ENCODE measurements around the gene CD22.
"Not testable (repeated sequence)": the region's sequence is repeated elsewhere in the genome, so short reads cannot be mapped to it uniquely, and the experiment has no call there.

Gene CD22

GRCh38 chr19:35284153-35285094, 44.6 kb upstream of the CD22 start:
- no peaks in the 10 kb centered on the region for H3K79me1 ChIP-seq (ENCODE audit: low read length)
- DNase-seq = no peak
- H3K79me2 ChIP-seq (ENCODE audit: control insufficient read depth, insufficient read depth, low read length, poor library complexity) = no peaks in the 10 kb centered on the region
- peaks cover under 1% of the 10 kb centered on the region in 2 experiments for H3K36me3 ChIP-seq (ENCODE audit: control insufficient read depth in 1 of 2, insufficient read depth in 2 of 2, low read length in 2 of 2)
- H3K9me3 ChIP-seq (ENCODE audit: insufficient read depth, low read depth, low read length) = no peaks in the 10 kb centered on the region
- no peak overlapping the region for H2AK5ac ChIP-seq (ENCODE audit: low read length)
- H2AFZ ChIP-seq (ENCODE audit: insufficient read depth, low read length, poor library complexity) = no peak overlapping the region
- no CpG with 5 or more reads among the region's 17 CpGs for WGBS (ENCODE audit: extremely low coverage, insufficient coverage, insufficient read length)
- H3K27ac ChIP-seq (ENCODE audit: low read depth, low read length) = no peak overlapping the region
- H3K4me1 ChIP-seq (ENCODE audit: control insufficient read depth in 1 of 2, insufficient read depth in 2 of 2, low read length in 2 of 2) = no peaks in the 10 kb centered on the region
- no peak overlapping the region for H3K23ac ChIP-seq (ENCODE audit: low read length)
- no peak overlapping the region for H2BK12ac ChIP-seq (ENCODE audit: low read length)
- no peak overlapping the region for H3K4me2 ChIP-seq (ENCODE audit: low read length)
- H3K4me3 ChIP-seq (ENCODE audit: low read depth, low read length) = no peak overlapping the region
- H4K91ac ChIP-seq (ENCODE audit: low read depth, low read length) = no peak overlapping the region
- H3K27me3 ChIP-seq (ENCODE audit: insufficient read depth, low read length) = no peaks in the 10 kb centered on the region
- H2BK5ac ChIP-seq (ENCODE audit: low read depth, low read length, poor library complexity) = no peak overlapping the region
- H3K14ac ChIP-seq (ENCODE audit: low read length) = no peak overlapping the region
- no peak overlapping the region for H2BK120ac ChIP-seq (ENCODE audit: insufficient read depth, low read length, poor library complexity)
- H3K4ac ChIP-seq (ENCODE audit: low read depth, low read length) = no peak overlapping the region
- H4K8ac ChIP-seq (ENCODE audit: low read depth, low read length) = no peak overlapping the region
- no peak overlapping the region for H4K12ac ChIP-seq (ENCODE audit: low read depth, low read length)
- H3K9ac ChIP-seq (ENCODE audit: low read length) = no peak overlapping the region
- no peak overlapping the region for H3K18ac ChIP-seq (ENCODE audit: low read length)

GRCh38 chr19:35285095-35285449, 43.9 kb upstream of the CD22 start:
- DNase-seq = no peak
- Histone ChIP-seq H3K79me1 (ENCODE audit: low read length) (no peaks in the 10 kb centered on the region), H3K4me3 (ENCODE audit: low read depth, low read length) (no peak overlapping the region), H2BK120ac (ENCODE audit: insufficient read depth, low read length, poor library complexity) (no peak overlapping the region), H3K18ac (ENCODE audit: low read length) (no peak overlapping the region), H2BK5ac (ENCODE audit: low read depth, low read length, poor library complexity) (no peak overlapping the region), H4K91ac (ENCODE audit: low read depth, low read length) (no peak overlapping the region), H2AFZ (ENCODE audit: insufficient read depth, low read length, poor library complexity) (no peak overlapping the region), H3K4me1 (ENCODE audit: control insufficient read depth in 1 of 2, insufficient read depth in 2 of 2, low read length in 2 of 2) (no peaks in the 10 kb centered on the region), H3K4ac (ENCODE audit: low read depth, low read length) (no peak overlapping the region), H3K14ac (ENCODE audit: low read length) (no peak overlapping the region), H3K23ac (ENCODE audit: low read length) (no peak overlapping the region), H3K9ac (ENCODE audit: low read length) (no peak overlapping the region), H4K12ac (ENCODE audit: low read depth, low read length) (no peak overlapping the region), H2BK12ac (ENCODE audit: low read length) (no peak overlapping the region), H3K4me2 (ENCODE audit: low read length) (no peak overlapping the region), H3K79me2 (ENCODE audit: control insufficient read depth, insufficient read depth, low read length, poor library complexity) (no peaks in the 10 kb centered on the region), H4K8ac (ENCODE audit: low read depth, low read length) (no peak overlapping the region), H3K27me3 (ENCODE audit: insufficient read depth, low read length) (no peaks in the 10 kb centered on the region), H3K36me3 (ENCODE audit: control insufficient read depth in 1 of 2, insufficient read depth in 2 of 2, low read length in 2 of 2) (no peaks in the 10 kb centered on the region), H3K27ac (ENCODE audit: low read depth, low read length) (no peak overlapping the region), H2AK5ac (ENCODE audit: low read length) (no peak overlapping the region), H3K9me3 (ENCODE audit: insufficient read depth, low read depth, low read length) (no peaks in the 10 kb centered on the region)
- no CpG with 5 or more reads among the region's 1 CpG for WGBS (ENCODE audit: extremely low coverage, insufficient coverage, insufficient read length)

- not testable (repeated sequence) for H3K9ac ChIP-seq (ENCODE audit: low read length); H3K4ac ChIP-seq (ENCODE audit: low read depth, low read length); H3K4me1 ChIP-seq (ENCODE audit: control insufficient read depth in 1 of 2, insufficient read depth in 2 of 2, low read length in 2 of 2); H3K27me3 ChIP-seq (ENCODE audit: insufficient read depth, low read length); H3K79me1 ChIP-seq (ENCODE audit: low read length); H3K79me2 ChIP-seq (ENCODE audit: control insufficient read depth, insufficient read depth, low read length, poor library complexity); H2BK120ac ChIP-seq (ENCODE audit: insufficient read depth, low read length, poor library complexity); H3K9me3 ChIP-seq (ENCODE audit: insufficient read depth, low read depth, low read length); H4K12ac ChIP-seq (ENCODE audit: low read depth, low read length); H3K4me2 ChIP-seq (ENCODE audit: low read length); H3K27ac ChIP-seq (ENCODE audit: low read depth, low read length); H3K36me3 ChIP-seq (ENCODE audit: control insufficient read depth in 1 of 2, insufficient read depth in 2 of 2, low read length in 2 of 2); H4K8ac ChIP-seq (ENCODE audit: low read depth, low read length); H2AFZ ChIP-seq (ENCODE audit: insufficient read depth, low read length, poor library complexity); H2BK5ac ChIP-seq (ENCODE audit: low read depth, low read length, poor library complexity); H2BK12ac ChIP-seq (ENCODE audit: low read length); H3K4me3 ChIP-seq (ENCODE audit: low read depth, low read length); H3K23ac ChIP-seq (ENCODE audit: low read length); DNase-seq; H4K91ac ChIP-seq (ENCODE audit: low read depth, low read length); H3K14ac ChIP-seq (ENCODE audit: low read length); H3K18ac ChIP-seq (ENCODE audit: low read length); H2AK5ac ChIP-seq (ENCODE audit: low read length)
- no CpG with 5 or more reads among the region's 3 CpGs for WGBS (ENCODE audit: extremely low coverage, insufficient coverage, insufficient read length)
These were observed 43.5 kb upstream of the CD22 start for GRCh38 chr19:35285465-35285864.

GRCh38 chr19:35286101-35286500, 42.9 kb upstream of the CD22 start:
- not testable (repeated sequence) for H3K4me3 ChIP-seq (ENCODE audit: low read depth, low read length); H3K4ac ChIP-seq (ENCODE audit: low read depth, low read length); H2BK120ac ChIP-seq (ENCODE audit: insufficient read depth, low read length, poor library complexity); H3K18ac ChIP-seq (ENCODE audit: low read length); H3K36me3 ChIP-seq (ENCODE audit: control insufficient read depth in 1 of 2, insufficient read depth in 2 of 2, low read length in 2 of 2); H3K23ac ChIP-seq (ENCODE audit: low read length); H2AK5ac ChIP-seq (ENCODE audit: low read length); H4K91ac ChIP-seq (ENCODE audit: low read depth, low read length); H3K27me3 ChIP-seq (ENCODE audit: insufficient read depth, low read length); H4K8ac ChIP-seq (ENCODE audit: low read depth, low read length); H2AFZ ChIP-seq (ENCODE audit: insufficient read depth, low read length, poor library complexity); H3K4me2 ChIP-seq (ENCODE audit: low read length); H3K27ac ChIP-seq (ENCODE audit: low read depth, low read length); H2BK5ac ChIP-seq (ENCODE audit: low read depth, low read length, poor library complexity); H3K79me2 ChIP-seq (ENCODE audit: control insufficient read depth, insufficient read depth, low read length, poor library complexity); H3K9me3 ChIP-seq (ENCODE audit: insufficient read depth, low read depth, low read length); DNase-seq; H3K79me1 ChIP-seq (ENCODE audit: low read length); H3K4me1 ChIP-seq (ENCODE audit: control insufficient read depth in 1 of 2, insufficient read depth in 2 of 2, low read length in 2 of 2); H3K14ac ChIP-seq (ENCODE audit: low read length); H4K12ac ChIP-seq (ENCODE audit: low read depth, low read length); H3K9ac ChIP-seq (ENCODE audit: low read length); H2BK12ac ChIP-seq (ENCODE audit: low read length)
- WGBS (ENCODE audit: extremely low coverage, insufficient coverage, insufficient read length) = no CpG with 5 or more reads among the region's 5 CpGs
